Pulmonary artery endothelial cell (primary cell): ENCODE measurements around the gene PTPRC. TPM values are rescaled to one million over a fixed set of nuclear protein-coding genes. Genes with fewer than 3 reads are reported as not detected.

Source experiments
- DNase-seq: peaks from one replicate; pipeline ENCODE4 v3.0.0-alpha.2; 2011; ENCODE audit warnings: low read depth, low spot score
- total RNA-seq: library from RNA; depleted of rRNA; stranded (reverse); fragments of >200 nt; gene quantifications from 2 replicates; pipeline ENCODE4 v1.2.3, GENCODE V29; 2014

The PTPRC gene
- total RNA-seq, 1 donor from 2014 or later: not detected

- no peak for DNase-seq
Observed at GRCh38 chr1:198674009-198674408, 35.2 kb downstream of the PTPRC start.

GRCh38 chr1:198676253-198676652 is 37.4 kb downstream of the PTPRC start:
- DNase-seq: no peak

DNA sequence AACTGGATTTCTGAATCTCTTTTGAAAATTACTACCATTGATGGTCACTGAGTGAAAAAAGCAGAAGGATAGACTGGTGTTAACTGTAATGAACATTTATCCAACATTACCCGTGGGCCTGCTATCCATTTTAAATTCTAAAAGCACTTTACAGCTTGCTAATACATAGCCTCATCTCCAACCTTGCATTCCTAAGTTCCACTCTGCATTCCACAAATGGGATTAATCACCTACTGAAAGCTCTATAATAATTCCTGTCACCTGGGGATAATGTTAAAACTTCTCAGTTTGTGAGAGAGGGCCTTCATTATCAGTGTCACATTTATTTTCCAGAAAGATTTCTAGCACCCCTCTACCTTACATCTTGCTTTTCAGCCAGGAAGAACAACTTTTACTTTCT is 38.2 kb downstream of the PTPRC start:
- no peak for DNase-seq

- no peak for DNase-seq
Observed at GRCh38 chr1:198677871-198678270, 39.0 kb downstream of the PTPRC start.

GRCh38 chr1:198678301-198678836 is 39.5 kb downstream of the PTPRC start:
- DNase-seq: no peak

- no peak for DNase-seq
Observed at GRCh38 chr1:198678901-198679329, 40.1 kb downstream of the PTPRC start.

DNA sequence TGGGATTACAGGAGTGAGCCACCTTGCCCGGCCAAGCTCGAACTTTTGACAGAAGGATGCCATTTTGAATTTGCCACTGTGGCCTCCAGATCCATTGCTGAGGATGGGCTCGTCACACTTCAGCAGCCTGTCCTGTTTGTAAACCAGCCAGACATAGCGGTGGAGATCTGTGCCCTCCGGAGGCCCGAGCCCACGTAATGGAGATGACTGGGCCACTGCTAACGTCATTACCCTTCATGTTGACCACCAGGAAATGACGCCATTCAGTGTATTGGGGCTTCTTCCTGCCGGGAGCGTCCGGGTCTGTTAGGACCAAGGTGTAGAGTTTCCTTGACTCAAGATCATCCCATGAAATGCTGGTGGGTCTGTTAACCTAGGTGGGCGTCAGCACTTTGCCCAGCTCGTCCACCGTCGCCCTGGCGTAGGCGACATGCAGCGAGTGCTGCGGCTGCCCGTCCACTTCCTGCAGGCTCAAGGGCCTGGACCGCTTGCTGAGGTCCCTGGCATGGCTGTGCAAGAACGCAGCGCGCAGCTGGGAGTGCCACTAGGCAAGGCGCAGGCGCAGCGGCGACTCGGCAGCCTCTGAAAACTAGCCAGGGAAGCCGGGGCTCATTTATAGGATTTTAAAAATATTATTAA is 40.8 kb downstream of the PTPRC start:
- no peak for DNase-seq

DNA sequence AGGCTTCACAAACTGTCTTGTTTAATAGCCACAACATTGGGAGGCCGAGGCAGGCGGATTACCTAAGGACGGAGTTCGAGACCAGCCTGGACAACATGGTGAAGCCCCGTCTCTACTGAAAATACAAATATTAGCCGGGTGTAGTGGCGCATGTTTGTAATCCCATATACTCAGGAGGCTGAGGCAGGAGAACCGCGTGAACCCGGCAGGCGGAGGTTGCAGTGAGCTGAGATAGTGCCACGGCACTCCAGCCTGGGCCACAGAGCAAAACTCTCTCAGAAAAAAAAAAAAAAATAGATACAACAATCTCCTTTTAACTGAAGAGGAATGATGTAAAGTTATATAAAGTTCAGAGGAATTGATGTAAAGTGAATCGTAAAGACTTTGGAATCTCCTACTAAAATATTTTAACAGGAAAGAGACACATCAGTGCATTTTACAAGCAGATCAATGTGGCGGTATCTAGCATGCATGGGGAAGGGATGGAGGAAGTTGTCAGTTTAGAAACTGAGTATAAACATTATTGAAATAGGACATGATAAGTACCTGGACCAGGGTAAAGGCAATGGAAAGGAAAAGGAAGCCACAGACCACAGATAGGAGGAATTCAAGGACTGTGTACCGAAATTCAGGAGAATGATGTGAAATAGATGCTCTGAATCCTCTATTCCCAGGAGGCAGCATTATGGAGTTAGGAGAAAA is 41.5 kb downstream of the PTPRC start:
- DNase-seq: no peak

- DNase-seq: no peak
Observed at GRCh38 chr1:198681252-198681651, 42.4 kb downstream of the PTPRC start.

DNA sequence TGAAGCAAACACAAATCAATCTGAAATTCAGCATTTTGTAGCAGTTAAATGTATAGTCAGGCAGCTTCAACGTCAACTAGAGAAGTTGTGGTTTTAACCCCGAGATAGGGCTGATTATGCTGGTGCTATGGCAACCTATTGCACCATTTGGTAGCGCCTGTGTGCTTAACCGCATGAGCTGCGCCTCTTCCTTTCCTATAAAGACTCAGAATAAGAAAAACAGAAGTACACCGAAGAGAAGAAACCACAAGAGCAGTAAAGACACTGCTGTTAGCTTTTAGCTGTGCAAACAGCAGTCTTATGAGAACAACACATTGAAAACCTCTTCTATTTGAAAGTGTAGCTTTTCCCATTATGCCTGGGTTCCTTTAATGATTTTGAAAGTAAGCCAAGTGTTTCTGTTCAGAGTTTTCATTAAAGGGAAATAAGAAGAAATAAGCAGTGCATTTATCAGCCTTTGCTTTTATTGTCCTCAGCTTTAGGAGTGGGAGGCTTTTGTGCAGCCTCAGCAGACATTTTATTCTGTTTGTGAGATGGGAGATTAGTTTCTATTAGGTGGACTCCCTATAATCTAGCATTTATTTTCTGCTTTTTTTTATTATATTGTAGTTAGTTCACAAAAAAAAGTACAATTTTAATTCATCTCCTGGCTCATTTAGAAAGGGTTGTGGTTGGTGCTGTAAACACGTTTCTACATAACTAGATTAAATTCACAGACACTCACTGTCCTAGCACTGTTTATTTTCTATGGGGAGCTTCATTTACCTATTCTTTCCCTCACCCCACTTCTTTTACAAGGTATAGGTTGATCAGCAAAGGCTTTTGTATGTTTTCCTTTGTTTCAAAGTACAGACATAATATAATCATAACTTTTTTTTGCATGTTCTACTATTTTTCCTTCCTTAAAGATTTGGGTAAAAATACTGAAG is 43.3 kb downstream of the PTPRC start:
- no peak for DNase-seq

GRCh38 chr1:198682850-198683249 is 44.0 kb downstream of the PTPRC start:
- DNase-seq: no peak

DNA sequence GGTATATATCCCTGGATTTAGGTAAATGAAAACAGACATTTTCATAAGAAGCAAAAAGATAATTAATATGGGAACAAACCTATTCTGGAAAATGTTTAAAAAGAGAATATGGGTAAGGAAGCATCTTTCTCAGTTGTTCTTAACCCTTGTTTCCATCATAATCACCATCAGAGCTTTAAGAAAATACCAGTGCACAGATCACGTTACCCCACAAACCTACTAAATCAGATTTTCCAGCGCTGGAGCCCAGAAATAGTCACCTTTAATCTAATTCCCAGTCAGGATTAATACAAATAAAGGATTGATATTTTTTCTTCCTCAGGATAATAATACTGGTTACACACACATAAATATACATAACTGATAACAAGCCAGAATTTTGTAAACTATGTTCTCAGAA is 44.6 kb downstream of the PTPRC start:
- DNase-seq: no peak

- no peak for DNase-seq
Observed at GRCh38 chr1:198686069-198686728, 47.4 kb downstream of the PTPRC start.

GRCh38 chr1:198687429-198687828 is 48.6 kb downstream of the PTPRC start:
- no peak for DNase-seq

- no peak for DNase-seq
Observed at GRCh38 chr1:198691063-198691462, 52.2 kb downstream of the PTPRC start.

DNA sequence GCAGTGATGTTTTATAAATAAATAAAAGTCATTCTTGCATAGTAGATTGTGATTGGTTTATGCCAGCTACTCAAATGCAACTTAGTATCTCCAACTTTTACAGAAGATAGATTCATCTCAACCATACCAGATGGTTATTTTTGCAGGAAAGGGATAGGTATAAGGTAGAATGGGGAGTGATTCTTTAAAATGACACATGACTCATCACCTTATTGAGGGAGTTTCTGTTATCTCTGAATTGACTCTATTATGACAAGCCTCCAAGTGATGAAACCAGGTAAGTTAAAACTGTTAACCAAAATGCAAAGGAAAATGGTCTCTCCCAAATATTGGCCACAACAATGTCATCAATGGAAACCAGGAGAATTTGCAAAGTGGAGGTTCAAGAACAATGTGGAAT is 54.5 kb downstream of the PTPRC start:
- no peak for DNase-seq

GRCh38 chr1:198694542-198694941 is 55.7 kb downstream of the PTPRC start:
- DNase-seq: no peak

- no peak for DNase-seq
Observed at GRCh38 chr1:198696211-198696610, 57.4 kb downstream of the PTPRC start.

GRCh38 chr1:198699167-198700015 is 60.6 kb downstream of the PTPRC start:
- no peak for DNase-seq

- DNase-seq: no peak
Observed at GRCh38 chr1:198700016-198700392, 61.2 kb downstream of the PTPRC start.
